Measurements from ENCODE around the gene PNN. TPM values are rescaled to one million over a fixed set of nuclear protein-coding genes. Genes with fewer than 3 reads are reported as not detected.
"Not testable (repeated sequence)": the region's sequence is repeated elsewhere in the genome, so short reads cannot be mapped to it uniquely, and the experiment has no call there.

Gene PNN
- total RNA-seq, 1 donor from 2014 or later, result 54.5 TPM

DNA sequence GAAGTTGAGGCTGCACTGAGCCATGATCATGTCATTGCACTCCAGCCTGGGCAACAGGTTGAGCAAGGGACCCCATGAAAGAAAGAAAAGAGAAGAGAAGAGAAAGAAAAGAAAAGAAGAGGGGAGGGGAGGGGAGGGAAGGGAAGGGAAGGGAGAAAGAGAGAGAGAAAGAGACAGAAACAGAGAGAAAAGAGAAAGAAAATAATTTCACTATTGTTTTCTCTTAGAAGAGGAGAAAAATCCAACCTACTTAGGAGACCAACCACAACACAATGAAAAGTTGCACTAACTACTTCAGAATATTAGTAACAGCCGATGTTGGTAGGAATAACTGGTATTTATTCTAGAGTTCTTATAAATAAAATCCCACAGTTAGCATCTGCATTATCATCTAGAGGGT, 14.6 kb upstream of the PNN start:
- Histone ChIP-seq H3K27me3 (no peaks in the 10 kb centered on the region), H3K4me1 (no peaks in the 10 kb centered on the region), H3K9me3 (no peaks in the 10 kb centered on the region), H3K4me3 (no peak overlapping the region), H3K36me3 (peaks cover 0 to 38% of the 10 kb centered on the region in 2 donors), H3K27ac (no peak overlapping the region)
- DNase-seq (ENCODE audit: extremely low spot score in 2 of 2), result no peak
- intact Hi-C loops (cut with DNase I), result no loop called here
- TF ChIP-seq POLR2A (IDR thresholded peaks at IDR 0.05) (no peak), POLR2AphosphoS5 (IDR thresholded peaks at IDR 0.05; ENCODE audit: insufficient read depth in 1 of 2, low read depth in 1 of 2) (no peak)
- TF ChIP-seq, protein P1, sequence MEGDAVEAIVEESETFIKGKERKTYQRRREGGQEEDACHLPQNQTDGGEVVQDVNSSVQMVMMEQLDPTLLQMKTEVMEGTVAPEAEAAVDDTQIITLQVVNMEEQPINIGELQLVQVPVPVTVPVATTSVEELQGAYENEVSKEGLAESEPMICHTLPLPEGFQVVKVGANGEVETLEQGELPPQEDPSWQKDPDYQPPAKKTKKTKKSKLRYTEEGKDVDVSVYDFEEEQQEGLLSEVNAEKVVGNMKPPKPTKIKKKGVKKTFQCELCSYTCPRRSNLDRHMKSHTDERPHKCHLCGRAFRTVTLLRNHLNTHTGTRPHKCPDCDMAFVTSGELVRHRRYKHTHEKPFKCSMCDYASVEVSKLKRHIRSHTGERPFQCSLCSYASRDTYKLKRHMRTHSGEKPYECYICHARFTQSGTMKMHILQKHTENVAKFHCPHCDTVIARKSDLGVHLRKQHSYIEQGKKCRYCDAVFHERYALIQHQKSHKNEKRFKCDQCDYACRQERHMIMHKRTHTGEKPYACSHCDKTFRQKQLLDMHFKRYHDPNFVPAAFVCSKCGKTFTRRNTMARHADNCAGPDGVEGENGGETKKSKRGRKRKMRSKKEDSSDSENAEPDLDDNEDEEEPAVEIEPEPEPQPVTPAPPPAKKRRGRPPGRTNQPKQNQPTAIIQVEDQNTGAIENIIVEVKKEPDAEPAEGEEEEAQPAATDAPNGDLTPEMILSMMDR (IDR thresholded peaks at IDR 0.05), result no peak

DNA sequence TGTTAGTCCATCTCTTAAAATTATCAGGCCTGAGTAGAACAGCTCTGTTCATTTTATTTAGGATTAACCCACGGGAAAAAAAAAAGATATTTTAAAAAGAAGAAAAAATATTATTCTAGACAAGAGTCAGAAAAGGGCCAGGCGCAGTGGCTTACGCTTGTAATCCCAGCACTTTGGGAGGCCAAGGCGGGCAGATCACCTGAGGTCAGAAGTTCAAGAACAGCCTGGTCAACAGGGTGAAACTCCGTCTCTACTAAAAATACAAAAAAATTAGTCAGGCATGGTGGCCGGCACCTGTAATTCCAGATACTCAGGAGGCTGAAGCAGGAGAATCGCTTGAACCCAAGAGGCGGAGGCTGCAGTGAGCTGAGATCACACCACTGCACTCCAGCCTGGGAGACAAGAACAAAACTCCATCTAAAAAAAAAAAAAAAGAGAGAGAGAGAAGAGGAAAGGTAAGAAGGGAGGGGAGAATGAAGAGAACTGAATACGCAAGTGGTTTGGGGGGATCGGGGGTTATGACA, 7.2 kb upstream of the PNN start:
- not testable (repeated sequence) for DNase-seq (ENCODE audit: extremely low spot score in 2 of 2); H3K4me3 ChIP-seq

DNA sequence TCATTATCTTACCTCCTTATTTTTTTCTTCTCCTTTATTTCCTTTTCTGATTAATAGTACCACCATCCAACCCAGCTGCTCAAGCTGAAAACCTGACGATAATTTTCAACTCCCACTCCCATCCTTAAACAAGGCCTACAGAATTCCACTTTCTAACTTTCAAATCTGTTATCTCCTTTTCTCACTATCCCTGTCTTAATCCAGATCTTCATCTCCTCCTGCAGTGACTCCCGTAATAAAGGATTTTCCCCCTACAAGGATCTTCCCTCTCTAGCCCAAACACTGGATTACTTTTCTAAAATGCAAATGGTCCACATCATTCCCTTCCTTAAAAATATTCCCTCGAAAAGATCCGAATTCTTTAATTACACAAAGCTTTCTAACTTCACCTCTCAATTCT, 6.5 kb upstream of the PNN start:
- H3K27me3 ChIP-seq, result no peaks in the 10 kb centered on the region
- intact Hi-C loops (cut with DNase I), result no loop called here
- TF ChIP-seq POLR2A (IDR thresholded peaks at IDR 0.05) (no peak), POLR2AphosphoS5 (IDR thresholded peaks at IDR 0.05; ENCODE audit: insufficient read depth in 1 of 2, low read depth in 1 of 2) (no peak)
- TF ChIP-seq, protein P1 (IDR thresholded peaks at IDR 0.05), result no peak
- H3K4me1 ChIP-seq, result peaks cover 32% of the 10 kb centered on the region
- DNase-seq (ENCODE audit: extremely low spot score in 2 of 2), result no peak
- H3K36me3 ChIP-seq, result no peaks in the 10 kb centered on the region
- no peak overlapping the region for H3K27ac ChIP-seq
- no peaks in the 10 kb centered on the region for H3K9me3 ChIP-seq
- peak overlapping the region in 1 of 2 donors; percentile 80 for H3K4me3 ChIP-seq

More for the DNA sequence above, 7.2 kb upstream of the PNN start:
- H3K4me1 ChIP-seq, result peaks cover 32% of the 10 kb centered on the region
- intact Hi-C loops (cut with DNase I); H3K36me3 ChIP-seq; H3K9me3 ChIP-seq; H3K27me3 ChIP-seq; H3K27ac ChIP-seq: not testable (repeated sequence)

DNA sequence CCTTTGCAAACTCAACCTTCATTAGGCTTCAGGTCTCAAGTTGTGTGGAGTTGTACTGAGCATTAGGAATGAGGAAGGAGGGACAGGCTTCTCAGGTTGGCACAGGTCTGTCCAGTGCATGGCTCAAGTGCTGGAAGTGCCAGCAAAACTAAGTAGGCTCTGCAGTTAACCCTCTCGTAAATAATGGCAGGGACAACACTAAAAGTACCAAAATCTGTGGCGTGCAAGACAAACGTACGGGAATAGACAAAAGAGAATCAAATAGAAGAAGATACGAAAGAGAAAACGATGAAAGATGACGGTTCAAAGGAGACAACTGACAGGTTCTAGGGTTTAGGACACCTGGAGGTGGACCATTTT, 5.5 kb upstream of the PNN start:
- H3K9me3 ChIP-seq, result no peaks in the 10 kb centered on the region
- peaks cover 32% of the 10 kb centered on the region for H3K4me1 ChIP-seq
- no peaks in the 10 kb centered on the region for H3K36me3 ChIP-seq
- no peak for TF ChIP-seq POLR2A (IDR thresholded peaks at IDR 0.05)
- TF ChIP-seq, protein P1 (IDR thresholded peaks at IDR 0.05), result no peak
- no peak for TF ChIP-seq POLR2AphosphoS5 (IDR thresholded peaks at IDR 0.05; ENCODE audit: insufficient read depth in 1 of 2, low read depth in 1 of 2)
- peak overlapping the region; percentile 96 for H3K27ac ChIP-seq
- intact Hi-C loops (cut with DNase I), result no loop called here
- H3K27me3 ChIP-seq, result no peaks in the 10 kb centered on the region
- no peak for DNase-seq (ENCODE audit: extremely low spot score in 2 of 2)
- H3K4me3 ChIP-seq, result peak overlapping the region; percentile 75 to 80

DNA sequence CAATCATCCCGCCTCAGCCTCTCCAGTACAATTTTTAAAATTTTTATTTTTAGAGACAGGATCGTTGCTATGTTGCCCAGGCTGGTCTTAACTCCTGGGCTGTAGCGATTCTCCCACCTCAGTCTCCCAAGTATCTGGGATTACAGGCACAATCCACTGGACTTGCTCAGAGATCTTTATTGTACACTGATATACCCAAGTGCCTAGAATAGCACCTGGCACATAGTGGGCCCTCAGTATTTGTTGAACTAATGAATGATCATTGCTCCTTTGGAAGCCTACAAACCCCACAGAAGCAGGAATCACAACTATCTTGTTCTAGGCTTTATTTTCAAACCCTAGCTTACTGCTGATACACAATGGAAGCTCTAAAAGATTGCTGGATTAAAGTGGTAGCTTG, 1.9 kb upstream of the PNN start:
- Histone ChIP-seq H3K4me3 (no peak overlapping the region), H3K27me3 (no peaks in the 10 kb centered on the region), H3K27ac (no peak overlapping the region), H3K36me3 (peaks cover 0 to 19% of the 10 kb centered on the region in 2 donors), H3K4me1 (peaks cover 33% of the 10 kb centered on the region), H3K9me3 (no peaks in the 10 kb centered on the region)
- TF ChIP-seq POLR2A (IDR thresholded peaks at IDR 0.05), result no peak
- TF ChIP-seq POLR2AphosphoS5 (IDR thresholded peaks at IDR 0.05; ENCODE audit: insufficient read depth in 1 of 2, low read depth in 1 of 2), result no peak
- TF ChIP-seq, protein P1 (IDR thresholded peaks at IDR 0.05), result no peak
- intact Hi-C loops (cut with DNase I), result loop anchor here (5.0 kb wide), 2 partner anchors 94 to 259 kb away; partner anchors contain the start of gene FBXO33
- DNase-seq (ENCODE audit: extremely low spot score in 2 of 2), result no peak
